ENCODE data around the gene PEA15. TPM values are rescaled to one million over a fixed set of nuclear protein-coding genes. Genes with fewer than 3 reads are reported as not detected.
A peak's percentile ranks its signal among the peaks of the same experiment; 100 is the strongest.

Gene PEA15
- total RNA-seq, 1 donor from 2014 or later: 44.5 TPM

DNA sequence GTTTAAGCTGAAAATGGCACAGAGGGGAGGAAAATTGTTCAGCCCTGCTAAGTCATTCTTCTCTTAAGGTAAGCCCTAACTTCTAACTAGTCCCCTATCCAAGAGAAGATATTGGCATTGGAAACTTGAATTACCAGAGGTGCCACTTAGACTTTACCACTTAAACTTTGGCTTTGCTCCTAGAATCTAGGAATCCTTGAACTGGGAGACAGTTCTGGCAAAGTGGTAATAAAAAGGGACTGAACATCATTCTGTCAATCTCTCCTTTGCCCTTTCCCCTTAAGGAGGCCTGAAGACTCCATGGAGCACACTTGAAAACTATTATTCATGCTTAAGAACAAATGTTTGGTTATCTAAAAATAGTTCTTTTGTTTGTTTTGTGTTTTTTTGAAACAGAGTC is 45.3 kb upstream of the PEA15 start:
- DNase-seq (ENCODE audit: low read depth): no peak

DNA sequence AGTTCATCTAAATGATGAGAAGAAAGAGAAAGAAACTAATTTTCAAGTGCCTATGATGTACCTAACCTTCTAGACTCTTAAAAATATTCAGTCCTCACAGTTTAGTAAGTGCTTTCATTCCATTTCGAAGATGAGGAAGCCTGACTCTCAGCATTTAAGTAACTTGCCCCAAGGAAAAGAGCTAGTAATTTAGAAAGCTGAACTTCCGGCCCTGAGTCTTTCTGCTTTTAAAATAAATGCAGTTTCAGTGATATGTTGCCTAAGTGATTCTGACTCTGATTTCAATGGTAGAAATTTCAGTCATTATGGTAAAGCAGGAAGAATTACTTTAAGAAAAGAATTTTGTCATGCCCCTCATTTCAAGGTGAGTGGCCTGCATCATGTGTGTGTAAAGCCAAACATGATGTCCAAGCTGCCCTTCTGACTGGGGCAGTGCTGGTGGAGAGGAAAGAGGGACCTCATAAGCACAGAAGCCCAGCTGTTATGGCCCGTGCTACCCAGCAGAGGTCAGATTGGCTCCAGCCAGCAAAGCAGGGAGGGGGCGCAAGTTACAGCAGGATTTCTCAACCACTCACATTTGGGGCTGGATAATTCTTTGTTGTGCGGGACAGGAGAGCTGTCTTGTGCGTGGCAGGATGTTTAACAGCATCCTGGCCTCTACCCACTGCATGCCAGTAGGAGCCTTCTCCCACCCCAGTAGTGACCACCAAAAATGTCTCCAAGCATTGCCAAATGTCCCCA is 43.0 kb upstream of the PEA15 start:
- H3K36me3 ChIP-seq (ENCODE audit: control insufficient read depth, insufficient read depth, low read length): no peaks in the 10 kb centered on the region
- DNase-seq (ENCODE audit: low read depth) (no peak), FAIRE-seq (no peak)
- H3K4me3 ChIP-seq (ENCODE audit: low read depth, low read length): no peak overlapping the region
- H3K27me3 ChIP-seq (ENCODE audit: control insufficient read depth, insufficient read depth, low read length): peaks cover 3% of the 10 kb centered on the region
- TF ChIP-seq, protein P1, sequence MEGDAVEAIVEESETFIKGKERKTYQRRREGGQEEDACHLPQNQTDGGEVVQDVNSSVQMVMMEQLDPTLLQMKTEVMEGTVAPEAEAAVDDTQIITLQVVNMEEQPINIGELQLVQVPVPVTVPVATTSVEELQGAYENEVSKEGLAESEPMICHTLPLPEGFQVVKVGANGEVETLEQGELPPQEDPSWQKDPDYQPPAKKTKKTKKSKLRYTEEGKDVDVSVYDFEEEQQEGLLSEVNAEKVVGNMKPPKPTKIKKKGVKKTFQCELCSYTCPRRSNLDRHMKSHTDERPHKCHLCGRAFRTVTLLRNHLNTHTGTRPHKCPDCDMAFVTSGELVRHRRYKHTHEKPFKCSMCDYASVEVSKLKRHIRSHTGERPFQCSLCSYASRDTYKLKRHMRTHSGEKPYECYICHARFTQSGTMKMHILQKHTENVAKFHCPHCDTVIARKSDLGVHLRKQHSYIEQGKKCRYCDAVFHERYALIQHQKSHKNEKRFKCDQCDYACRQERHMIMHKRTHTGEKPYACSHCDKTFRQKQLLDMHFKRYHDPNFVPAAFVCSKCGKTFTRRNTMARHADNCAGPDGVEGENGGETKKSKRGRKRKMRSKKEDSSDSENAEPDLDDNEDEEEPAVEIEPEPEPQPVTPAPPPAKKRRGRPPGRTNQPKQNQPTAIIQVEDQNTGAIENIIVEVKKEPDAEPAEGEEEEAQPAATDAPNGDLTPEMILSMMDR (IDR thresholded peaks at IDR 0.05; ENCODE audit: insufficient read depth, low read length, severe bottlenecking): peak; percentile 34

More for the DNA sequence above, 45.3 kb upstream of the PEA15 start:
- TF ChIP-seq, protein P1 (IDR thresholded peaks at IDR 0.05; ENCODE audit: insufficient read depth, low read length, severe bottlenecking): no peak
- no peak overlapping the region for H3K4me3 ChIP-seq (ENCODE audit: low read depth, low read length)
- no peak for FAIRE-seq
- H3K27me3 ChIP-seq (ENCODE audit: control insufficient read depth, insufficient read depth, low read length): no peaks in the 10 kb centered on the region
- no peaks in the 10 kb centered on the region for H3K36me3 ChIP-seq (ENCODE audit: control insufficient read depth, insufficient read depth, low read length)

DNA sequence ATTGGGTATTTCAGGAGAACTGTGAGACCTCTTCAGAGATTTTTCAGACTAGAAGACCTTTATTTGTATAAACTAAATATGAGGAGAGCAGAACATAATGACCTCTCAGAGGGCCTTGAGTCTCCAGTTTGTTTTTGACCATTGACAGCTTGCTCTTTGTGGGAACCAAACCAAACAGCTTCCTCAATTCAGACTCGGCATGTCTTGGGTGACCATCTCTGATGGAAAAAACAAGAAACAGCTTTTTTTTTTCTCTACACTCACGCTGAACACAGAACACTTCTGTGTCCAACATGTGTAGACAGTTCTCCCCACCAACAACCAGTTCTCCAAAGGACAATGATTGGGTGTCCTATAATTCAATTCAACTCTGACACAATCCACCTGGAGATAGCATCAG is 42.3 kb upstream of the PEA15 start:
- TF ChIP-seq, protein P1 (IDR thresholded peaks at IDR 0.05; ENCODE audit: insufficient read depth, low read length, severe bottlenecking): no peak
- DNase-seq (ENCODE audit: low read depth): no peak
- FAIRE-seq: no peak
- Histone ChIP-seq H3K36me3 (ENCODE audit: control insufficient read depth, insufficient read depth, low read length) (no peaks in the 10 kb centered on the region), H3K4me3 (ENCODE audit: low read depth, low read length) (no peak overlapping the region), H3K27me3 (ENCODE audit: control insufficient read depth, insufficient read depth, low read length) (peaks cover 3% of the 10 kb centered on the region)

DNA sequence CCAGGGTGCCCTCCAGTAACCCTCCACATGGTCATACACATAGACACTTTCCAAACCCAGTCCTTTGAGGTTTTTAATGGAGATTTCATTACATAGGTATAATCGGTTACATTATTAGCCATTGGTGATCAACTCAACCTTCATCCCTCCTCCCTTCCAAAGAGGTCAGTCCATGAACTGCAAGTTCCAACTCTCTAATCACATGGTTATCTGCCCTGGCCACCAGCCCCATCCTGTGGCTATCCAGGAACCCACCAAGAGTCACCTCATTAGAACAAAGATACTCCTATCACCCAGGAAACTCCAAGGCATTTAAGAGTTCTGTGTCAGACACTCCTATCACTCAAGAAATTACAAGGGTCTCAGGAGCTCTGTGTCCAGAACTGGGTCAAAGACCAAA is 41.6 kb upstream of the PEA15 start:
- DNase-seq (ENCODE audit: low read depth): peak; percentile 20
- TF ChIP-seq, protein P1 (IDR thresholded peaks at IDR 0.05; ENCODE audit: insufficient read depth, low read length, severe bottlenecking): peak; percentile 32
- no peak for FAIRE-seq
- Histone ChIP-seq H3K4me3 (ENCODE audit: low read depth, low read length) (no peak overlapping the region), H3K27me3 (ENCODE audit: control insufficient read depth, insufficient read depth, low read length) (peaks cover 3% of the 10 kb centered on the region), H3K36me3 (ENCODE audit: control insufficient read depth, insufficient read depth, low read length) (no peaks in the 10 kb centered on the region)

DNA sequence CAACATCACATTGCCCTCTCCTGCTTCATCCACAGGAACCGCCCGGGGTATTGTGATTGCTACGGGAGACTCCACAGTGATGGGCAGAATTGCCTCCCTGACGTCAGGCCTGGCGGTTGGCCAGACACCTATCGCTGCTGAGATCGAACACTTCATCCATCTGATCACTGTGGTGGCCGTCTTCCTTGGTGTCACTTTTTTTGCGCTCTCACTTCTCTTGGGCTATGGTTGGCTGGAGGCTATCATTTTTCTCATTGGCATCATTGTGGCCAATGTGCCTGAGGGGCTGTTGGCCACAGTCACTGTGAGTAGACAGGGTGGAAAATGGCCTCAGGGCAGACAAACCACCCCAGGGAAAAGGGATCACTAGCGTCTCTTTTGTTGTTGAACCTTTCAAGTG is 41.1 kb upstream of the PEA15 start:
- H3K27me3 ChIP-seq (ENCODE audit: control insufficient read depth, insufficient read depth, low read length): peaks cover 3% of the 10 kb centered on the region
- no peak overlapping the region for H3K4me3 ChIP-seq (ENCODE audit: low read depth, low read length)
- no peak for FAIRE-seq
- H3K36me3 ChIP-seq (ENCODE audit: control insufficient read depth, insufficient read depth, low read length): no peaks in the 10 kb centered on the region
- DNase-seq (ENCODE audit: low read depth): no peak
- TF ChIP-seq, protein P1 (IDR thresholded peaks at IDR 0.05; ENCODE audit: insufficient read depth, low read length, severe bottlenecking): no peak

Data from bronchial epithelial cell (primary cell).